Measurements from ENCODE around the gene SLC35A3. TPM values are rescaled to one million over a fixed set of nuclear protein-coding genes. Genes with fewer than 3 reads are reported as not detected.

The SLC35A3 gene
- polyA plus RNA-seq, 1 experiment, result 12.6 TPM

DNA sequence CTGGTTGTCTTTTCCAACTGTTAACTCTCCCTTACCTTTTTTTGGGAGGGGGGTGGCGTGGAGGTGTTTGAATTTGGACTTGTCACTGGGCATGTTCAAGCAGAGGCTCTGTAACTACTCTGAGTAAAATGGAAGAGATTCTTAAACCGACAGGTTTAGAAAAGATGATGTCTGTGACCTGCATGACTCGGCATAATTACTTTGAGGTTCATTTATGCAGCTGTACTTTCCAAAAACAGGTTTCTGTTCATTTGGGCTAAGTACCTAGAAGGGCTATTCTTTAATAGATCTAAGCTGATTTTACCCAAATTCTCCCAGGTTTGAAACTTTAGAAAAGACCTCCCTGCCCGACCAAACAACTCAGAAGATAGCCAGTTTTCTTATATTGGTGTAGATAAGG, 80.3 kb downstream of the SLC35A3 start:
- Histone ChIP-seq H3K27me3 (ENCODE audit: control insufficient read depth, insufficient read depth, low read length) (no peaks in the 10 kb centered on the region), H3K9me3 (ENCODE audit: control insufficient read depth, insufficient read depth, low read length) (no peaks in the 10 kb centered on the region), H3K4me3 (ENCODE audit: low read depth, low read length) (no peak overlapping the region), H3K27ac (ENCODE audit: low read depth, low read length) (no peak overlapping the region)
- DNase-seq (ENCODE audit: low read depth, low spot score), result no peak
- CTCF ChIA-PET, result no interaction called here
- TF ChIP-seq, protein P1, sequence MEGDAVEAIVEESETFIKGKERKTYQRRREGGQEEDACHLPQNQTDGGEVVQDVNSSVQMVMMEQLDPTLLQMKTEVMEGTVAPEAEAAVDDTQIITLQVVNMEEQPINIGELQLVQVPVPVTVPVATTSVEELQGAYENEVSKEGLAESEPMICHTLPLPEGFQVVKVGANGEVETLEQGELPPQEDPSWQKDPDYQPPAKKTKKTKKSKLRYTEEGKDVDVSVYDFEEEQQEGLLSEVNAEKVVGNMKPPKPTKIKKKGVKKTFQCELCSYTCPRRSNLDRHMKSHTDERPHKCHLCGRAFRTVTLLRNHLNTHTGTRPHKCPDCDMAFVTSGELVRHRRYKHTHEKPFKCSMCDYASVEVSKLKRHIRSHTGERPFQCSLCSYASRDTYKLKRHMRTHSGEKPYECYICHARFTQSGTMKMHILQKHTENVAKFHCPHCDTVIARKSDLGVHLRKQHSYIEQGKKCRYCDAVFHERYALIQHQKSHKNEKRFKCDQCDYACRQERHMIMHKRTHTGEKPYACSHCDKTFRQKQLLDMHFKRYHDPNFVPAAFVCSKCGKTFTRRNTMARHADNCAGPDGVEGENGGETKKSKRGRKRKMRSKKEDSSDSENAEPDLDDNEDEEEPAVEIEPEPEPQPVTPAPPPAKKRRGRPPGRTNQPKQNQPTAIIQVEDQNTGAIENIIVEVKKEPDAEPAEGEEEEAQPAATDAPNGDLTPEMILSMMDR (IDR thresholded peaks at IDR 0.05; ENCODE audit: low read depth, low read length), result no peak
- POLR2A ChIA-PET, result no interaction called here

DNA sequence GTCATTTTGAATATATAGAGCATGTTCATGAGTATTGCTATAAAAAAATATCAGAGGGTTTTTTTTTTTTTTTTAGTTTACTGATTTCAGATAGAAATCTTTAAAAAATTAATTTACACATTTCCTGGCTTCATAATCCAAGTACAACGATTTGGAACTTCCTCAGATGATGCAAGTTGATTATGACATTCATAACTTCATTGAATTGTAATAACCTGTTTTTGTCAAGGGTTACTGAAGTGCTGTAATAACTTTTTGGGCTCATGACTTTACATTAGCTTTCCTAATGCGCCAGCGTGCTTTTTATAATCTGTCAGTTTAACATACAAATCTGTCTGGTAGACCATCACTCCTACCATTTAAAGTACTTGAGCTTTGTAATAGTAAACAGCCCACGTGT, 81.6 kb downstream of the SLC35A3 start:
- Histone ChIP-seq H3K4me3 (ENCODE audit: low read depth, low read length) (no peak overlapping the region), H3K27me3 (ENCODE audit: control insufficient read depth, insufficient read depth, low read length) (no peaks in the 10 kb centered on the region)
- CTCF ChIA-PET, result no interaction called here

DNA sequence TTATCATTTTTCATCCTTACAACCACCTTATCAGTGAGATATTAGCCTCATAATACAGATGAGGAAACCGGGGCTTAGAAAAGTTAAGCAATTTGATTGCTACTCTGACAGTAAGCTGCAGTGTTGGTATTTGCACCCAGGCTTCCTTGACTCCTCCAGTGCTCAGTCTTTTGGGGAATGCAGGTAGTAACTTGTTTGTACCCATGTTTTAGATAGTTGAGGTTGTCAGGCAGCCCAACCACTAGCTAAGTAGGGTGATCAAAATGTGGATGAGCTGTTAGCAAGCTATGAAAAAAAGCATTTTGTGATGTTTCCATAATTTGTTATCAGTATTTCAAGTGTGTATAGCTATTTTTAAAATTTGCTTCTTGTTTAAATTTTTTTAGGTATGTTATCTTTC, 82.1 kb downstream of the SLC35A3 start:
- no peaks in the 10 kb centered on the region for H3K27me3 ChIP-seq (ENCODE audit: control insufficient read depth, insufficient read depth, low read length)
- POLR2A ChIA-PET, result interaction anchor here (0.7 kb wide), 1 partner anchor 14 kb away, joined by 6 read pairs; no protein-coding TSS in a partner anchor
- no peaks in the 10 kb centered on the region for H3K9me3 ChIP-seq (ENCODE audit: control insufficient read depth, insufficient read depth, low read length)
- H3K4me3 ChIP-seq (ENCODE audit: low read depth, low read length), result no peak overlapping the region
- no peak for DNase-seq (ENCODE audit: low read depth, low spot score)
- TF ChIP-seq, protein P1 (IDR thresholded peaks at IDR 0.05; ENCODE audit: low read depth, low read length), result no peak
- CTCF ChIA-PET, result no interaction called here
- no peak overlapping the region for H3K27ac ChIP-seq (ENCODE audit: low read depth, low read length)

More for the DNA sequence above, 81.6 kb downstream of the SLC35A3 start:
- Histone ChIP-seq H3K27ac (ENCODE audit: low read depth, low read length) (no peak overlapping the region), H3K9me3 (ENCODE audit: control insufficient read depth, insufficient read depth, low read length) (no peaks in the 10 kb centered on the region)
- no peak for DNase-seq (ENCODE audit: low read depth, low spot score)
- POLR2A ChIA-PET, result no interaction called here
- TF ChIP-seq, protein P1 (IDR thresholded peaks at IDR 0.05; ENCODE audit: low read depth, low read length), result no peak

DNA sequence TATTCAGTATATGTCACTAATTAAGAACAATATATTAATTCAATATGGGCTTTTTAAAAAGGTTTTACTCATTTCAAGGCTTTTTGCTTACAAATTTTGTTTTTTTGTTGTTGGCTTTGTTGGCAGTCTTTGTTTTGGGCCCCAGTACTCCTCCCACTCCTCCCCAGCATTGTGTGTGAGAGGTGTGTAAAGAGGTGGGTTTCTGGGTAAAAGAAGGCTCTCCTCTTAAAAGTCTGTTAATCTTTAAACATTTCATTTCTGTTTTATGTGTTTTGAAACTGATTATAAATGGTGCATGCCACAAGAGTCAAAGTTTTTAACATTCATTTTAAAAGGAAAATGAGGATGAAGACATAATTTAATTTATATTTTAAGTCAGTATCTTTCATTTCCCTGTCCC, 83.3 kb downstream of the SLC35A3 start:
- H3K27ac ChIP-seq (ENCODE audit: low read depth, low read length), result no peak overlapping the region
- TF ChIP-seq, protein P1 (IDR thresholded peaks at IDR 0.05; ENCODE audit: low read depth, low read length), result no peak

DNA sequence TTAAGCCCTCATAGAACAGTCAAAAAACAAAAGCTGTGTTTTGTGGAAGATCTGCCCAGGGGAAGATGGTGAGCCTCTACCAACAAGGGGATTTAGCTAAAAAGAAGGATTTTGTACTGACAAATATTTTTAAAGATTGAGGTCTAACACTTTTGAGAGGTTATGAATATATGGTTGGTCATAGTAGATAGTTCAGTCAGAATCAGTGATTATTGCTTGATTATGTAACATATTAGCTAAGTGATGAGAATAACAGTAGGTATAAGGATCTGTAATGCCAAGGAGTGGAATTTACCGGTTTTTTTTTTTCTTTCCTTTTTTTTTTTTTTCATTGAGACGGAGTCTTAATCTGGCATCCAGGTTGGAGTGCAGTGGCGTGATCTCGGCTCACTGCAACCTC, 83.9 kb downstream of the SLC35A3 start:
- POLR2A ChIA-PET, result interaction anchor here (1.1 kb wide), 1 partner anchor 16 kb away, joined by 3 read pairs; a partner anchor contains a TSS
- CTCF ChIA-PET, result no interaction called here
- TF ChIP-seq, protein P1 (IDR thresholded peaks at IDR 0.05; ENCODE audit: low read depth, low read length), result no peak

More for the DNA sequence above, 83.3 kb downstream of the SLC35A3 start:
- ChIA-PET POLR2A (interaction anchor here (1.1 kb wide), 1 partner anchor 15 kb away, joined by 3 read pairs; a partner anchor contains a TSS), CTCF (no interaction called here)
- Histone ChIP-seq H3K9me3 (ENCODE audit: control insufficient read depth, insufficient read depth, low read length) (no peaks in the 10 kb centered on the region), H3K4me3 (ENCODE audit: low read depth, low read length) (no peak overlapping the region), H3K27me3 (ENCODE audit: control insufficient read depth, insufficient read depth, low read length) (no peaks in the 10 kb centered on the region)
- no peak for DNase-seq (ENCODE audit: low read depth, low spot score)

More for the DNA sequence above, 83.9 kb downstream of the SLC35A3 start:
- Histone ChIP-seq H3K27ac (ENCODE audit: low read depth, low read length) (no peak overlapping the region), H3K27me3 (ENCODE audit: control insufficient read depth, insufficient read depth, low read length) (no peaks in the 10 kb centered on the region), H3K9me3 (ENCODE audit: control insufficient read depth, insufficient read depth, low read length) (no peaks in the 10 kb centered on the region), H3K4me3 (ENCODE audit: low read depth, low read length) (no peak overlapping the region)
- DNase-seq (ENCODE audit: low read depth, low spot score), result no peak
